SU-DHL-6 (cell line): ENCODE data around the gene RAD51B.

ENCODE experiments used
- H2AFZ ChIP-seq: fragments of 200-600 bp; sonication (generic); 2 replicates; pipeline ENCODE4 v1.6.1; 2014; ENCODE audit warnings: low read depth, mild to moderate bottlenecking, moderate library complexity, mixed read lengths, antibody characterized with exemption, low read length; ENCODE audit not compliant: severe bottlenecking
- H3F3A ChIP-seq: fragments of 200-600 bp; shearing (Covaris generic); 2 replicates; pipeline ENCODE4 v1.6.0; 2016; ENCODE audit warnings: antibody characterized with exemption, mild to moderate bottlenecking; ENCODE audit not compliant: insufficient read depth
- H3K27ac ChIP-seq: fragments of 200-600 bp; sonication (generic); 2 replicates; pipeline ENCODE4 v1.5.1; 2016; ENCODE audit warnings: low read depth, mild to moderate bottlenecking, low read length, moderate library complexity, mixed read lengths
- H3K27me3 ChIP-seq: fragments of 200-600 bp; sonication (generic), shearing (Covaris generic); 2 replicates; pipeline ENCODE4 v1.6.0; 2014; ENCODE audit warnings: mild to moderate bottlenecking, low read length
- H3K36me3 ChIP-seq: fragments of 200-600 bp; sonication (generic); 2 replicates; pipeline ENCODE4 v1.6.1; 2014; ENCODE audit warnings: mild to moderate bottlenecking, low read length, mixed read lengths
- H3K4me2 ChIP-seq: fragments of 300-600, 200-600 bp; shearing (Covaris generic), sonication (generic); 2 replicates; pipeline ENCODE4 v1.6.0; 2014; ENCODE audit warnings: low read length, low read depth, mild to moderate bottlenecking; ENCODE audit not compliant: poor library complexity, severe bottlenecking
- H3K4me3 ChIP-seq: fragments of 200-600 bp; sonication (generic); 2 replicates; pipeline ENCODE4 v1.5.1; 2014; ENCODE audit warnings: antibody characterized with exemption, low read length, mild to moderate bottlenecking, mixed read lengths; ENCODE audit not compliant: insufficient read depth, poor library complexity, severe bottlenecking
- H3K79me2 ChIP-seq: fragments of 200-600 bp; sonication (generic); 2 replicates; pipeline ENCODE4 v1.6.1; 2014; ENCODE audit warnings: mild to moderate bottlenecking, low read length, moderate library complexity; ENCODE audit not compliant: insufficient read depth
- H3K9ac ChIP-seq: fragments of 200-600 bp; sonication (generic); 2 replicates; pipeline ENCODE4 v1.7.0; 2014; ENCODE audit warnings: mild to moderate bottlenecking, low read length
- H3K9me2 ChIP-seq: fragments of 200-600 bp; sonication (generic); replicated peaks from 2 replicates; pipeline ENCODE4 v1.6.1; 2014; ENCODE audit warnings: low read length; ENCODE audit not compliant: insufficient read depth
- H3K9me3 ChIP-seq: fragments of 200-600 bp; sonication (generic); 2 replicates; pipeline ENCODE4 v1.6.1; 2014; ENCODE audit warnings: low read length, mixed read lengths; ENCODE audit not compliant: insufficient read depth
- H4K20me1 ChIP-seq: fragments of 200-600 bp; sonication (generic); 2 replicates; pipeline ENCODE4 v1.6.1; 2014; ENCODE audit warnings: low read depth, mild to moderate bottlenecking, antibody characterized with exemption, low read length, moderate library complexity, mixed read lengths
- CTCF ChIP-seq: fragments of 200-600 bp; sonication (generic); IDR thresholded peaks from one replicate; pipeline ENCODE4 v1.5.1; 2017; ENCODE audit warnings: antibody characterized with exemption, mild to moderate bottlenecking, low read length, moderate library complexity; ENCODE audit not compliant: insufficient read depth, poor library complexity, severe bottlenecking
- EZH2phosphoT487 ChIP-seq: fragments of 200-600 bp; sonication (generic), shearing (Covaris generic); conservative IDR thresholded peaks from 2 replicates; pipeline ENCODE4 v1.6.1; 2018; ENCODE audit warnings: mild to moderate bottlenecking, antibody characterized with exemption, low read length, moderate library complexity, mixed read lengths

The RAD51B gene

GRCh38 chr14:68248481-68249255 is 429.1 kb downstream of the RAD51B start:
- Histone ChIP-seq H3K36me3 (no peaks in the 10 kb centered on the region; the same call in 1 of the 2 replicates), H3K9me2 (no peaks in the 10 kb centered on the region), H2AFZ (peak overlapping the region; percentile 16), H3F3A (peaks cover 13% of the 10 kb centered on the region), H3K9me3 (no peaks in the 10 kb centered on the region), H3K27me3 (no peaks in the 10 kb centered on the region), H4K20me1 (no peaks in the 10 kb centered on the region), H3K4me3 (no peak overlapping the region), H3K9ac (peak overlapping the region; percentile 49), H3K79me2 (no peaks in the 10 kb centered on the region), H3K4me2 (peak overlapping the region; percentile 49), H3K27ac (peak overlapping the region; percentile 82)
- TF ChIP-seq CTCF: peak; percentile 31
- TF ChIP-seq EZH2phosphoT487: no peak

GRCh38 chr14:68249661-68250451 is 430.3 kb downstream of the RAD51B start:
- no peak overlapping the region for H2AFZ ChIP-seq
- no peaks in the 10 kb centered on the region for H3K27me3 ChIP-seq
- peak overlapping the region; percentile 82 for H3K27ac ChIP-seq
- H3K79me2 ChIP-seq: no peaks in the 10 kb centered on the region
- H3K9me3 ChIP-seq: no peaks in the 10 kb centered on the region
- H3K4me2 ChIP-seq: peak overlapping the region; percentile 49
- H3K4me3 ChIP-seq: no peak overlapping the region
- H3K9me2 ChIP-seq: no peaks in the 10 kb centered on the region
- peak overlapping the region; percentile 49 for H3K9ac ChIP-seq
- H4K20me1 ChIP-seq: no peaks in the 10 kb centered on the region
- H3K36me3 ChIP-seq: no peaks in the 10 kb centered on the region; the same call in 1 of the 2 replicates
- H3F3A ChIP-seq: peaks cover 13% of the 10 kb centered on the region
- TF ChIP-seq CTCF: no peak

- no peaks in the 10 kb centered on the region for H4K20me1 ChIP-seq
- H3K4me3 ChIP-seq: no peak overlapping the region
- no peaks in the 10 kb centered on the region for H3K79me2 ChIP-seq
- no peaks in the 10 kb centered on the region; the same call in 1 of the 2 replicates for H3K36me3 ChIP-seq
- no peaks in the 10 kb centered on the region for H3K9me3 ChIP-seq
- no peaks in the 10 kb centered on the region for H3K9me2 ChIP-seq
- TF ChIP-seq CTCF (peak; percentile 35), EZH2phosphoT487 (no peak)
- peak overlapping the region; percentile 82 for H3K27ac ChIP-seq
- H3F3A ChIP-seq: peaks cover 13% of the 10 kb centered on the region
- H2AFZ ChIP-seq: peak overlapping the region; percentile 25
- no peaks in the 10 kb centered on the region for H3K27me3 ChIP-seq
- peak overlapping the region; percentile 49 for H3K9ac ChIP-seq
- H3K4me2 ChIP-seq: peak overlapping the region; percentile 49
Observed at GRCh38 chr14:68250927-68251768, 431.6 kb downstream of the RAD51B start.
